ENCODE measurements around the gene SERPINB8. TPM values are rescaled to one million over a fixed set of nuclear protein-coding genes. Genes with fewer than 3 reads are reported as not detected.

SERPINB8 gene
- total and polyA plus RNA-seq, 5 experiments from 2014 or later: 11.2 to 20.1 (median 14.3) TPM

DNA sequence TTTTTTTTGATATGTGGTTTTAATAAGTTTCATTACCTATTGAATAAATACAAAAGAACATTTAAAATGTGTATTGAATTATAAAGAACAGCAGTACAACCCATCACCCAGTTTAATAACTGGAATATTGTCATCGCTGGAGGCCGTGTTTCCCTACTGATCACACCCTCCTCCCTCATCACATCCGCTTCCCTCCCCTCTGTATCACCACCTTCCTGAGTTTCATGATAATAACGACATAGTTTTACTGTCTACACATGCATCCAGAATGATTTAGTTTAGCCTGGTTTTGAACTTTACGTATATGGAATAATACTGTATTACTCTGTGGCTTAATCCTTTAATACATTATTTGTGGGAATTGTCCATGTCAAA, 2.1 kb downstream of the SERPINB8 start:
- no peaks in the 10 kb centered on the region for H3K36me3 Mint-ChIP-seq
- POLR2A ChIA-PET: no interaction called here

DNA sequence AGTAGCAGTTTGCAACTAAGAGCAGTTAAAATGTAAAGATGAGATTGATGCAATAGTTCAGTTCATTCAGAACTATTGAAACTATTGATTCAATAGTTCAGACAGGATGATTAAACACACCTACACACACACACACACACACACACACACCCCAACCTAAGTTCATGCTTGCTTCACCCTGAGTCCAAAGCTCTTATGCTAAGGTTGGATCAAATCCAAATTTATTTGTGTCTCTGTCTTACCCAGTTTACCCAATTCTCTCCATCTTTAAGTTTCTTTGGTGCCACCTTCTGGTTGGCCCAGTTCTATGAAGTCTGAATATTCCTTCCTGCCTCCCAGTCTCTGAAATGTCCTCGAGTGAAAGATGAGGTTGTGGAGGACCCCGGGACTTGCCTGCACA, 5.1 kb downstream of the SERPINB8 start:
- no peak overlapping the region for H3K4me3 Mint-ChIP-seq
- peaks cover 18 to 57% (median 31%) of the 10 kb centered on the region in 4 donors for H3K4me1 Mint-ChIP-seq
- DNase-seq: peak in 2 of 10 donors; percentile 11 to 14
- no peak for ATAC-seq
- no peaks in the 10 kb centered on the region for H3K9me3 Mint-ChIP-seq
- H3K27ac Mint-ChIP-seq: peak overlapping the region in 4 of 10 donors; percentile 7 to 57 (median 16)
- H3K36me3 Mint-ChIP-seq: peaks cover 0 to 2% (median 1%) of the 10 kb centered on the region in 3 donors
- no peaks in the 10 kb centered on the region for H3K27me3 Mint-ChIP-seq
- POLR2A ChIA-PET: interaction anchor here (1.1 kb wide), 1 partner anchor 11 kb away, joined by 3 read pairs; no protein-coding TSS in a partner anchor

More for the DNA sequence above, 2.1 kb downstream of the SERPINB8 start:
- peaks cover 24 to 61% (median 37%) of the 10 kb centered on the region in 4 donors for H3K4me1 Mint-ChIP-seq
- no peaks in the 10 kb centered on the region for H3K9me3 Mint-ChIP-seq
- H3K27me3 Mint-ChIP-seq: no peaks in the 10 kb centered on the region
- H3K27ac Mint-ChIP-seq: peak overlapping the region in 5 of 10 donors; percentile 39 to 98 (median 87)
- ATAC-seq (no peak), DNase-seq (no peak)
- H3K4me3 Mint-ChIP-seq: peak overlapping the region in 9 of 10 donors; percentile 85 to 100 (median 97)

DNA sequence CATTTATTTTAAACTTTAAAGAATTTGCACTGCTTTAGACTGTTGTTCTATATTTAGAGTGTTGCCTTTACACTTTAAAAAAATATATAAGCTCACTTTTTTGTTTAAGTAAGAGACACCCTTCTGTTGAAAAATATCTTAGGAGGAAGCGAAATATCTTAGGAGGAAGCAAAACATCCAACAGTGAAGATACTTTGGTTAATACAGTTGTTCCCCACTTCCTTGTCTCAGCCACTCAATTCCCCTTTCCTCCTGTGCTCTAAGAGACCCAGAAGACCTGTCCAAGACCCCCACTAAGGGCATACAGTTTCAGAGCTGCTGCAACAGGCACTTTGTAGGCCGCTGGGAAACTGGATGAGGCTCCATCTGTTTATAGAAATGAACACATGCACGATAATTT, 5.7 kb downstream of the SERPINB8 start:
- Mint-ChIP-seq H3K9me3 (no peaks in the 10 kb centered on the region), H3K4me3 (no peak overlapping the region), H3K27me3 (no peaks in the 10 kb centered on the region), H3K4me1 (peaks cover 17 to 58% (median 31%) of the 10 kb centered on the region in 4 donors), H3K36me3 (peaks cover 0 to 6% (median 2%) of the 10 kb centered on the region in 3 donors), H3K27ac (peak overlapping the region in 3 of 10 donors; percentile 16 to 28 (median 22))
- POLR2A ChIA-PET: interaction anchor here (1.1 kb wide), 1 partner anchor 12 kb away, joined by 3 read pairs; no protein-coding TSS in a partner anchor
- ATAC-seq (no peak), DNase-seq (no peak)

DNA sequence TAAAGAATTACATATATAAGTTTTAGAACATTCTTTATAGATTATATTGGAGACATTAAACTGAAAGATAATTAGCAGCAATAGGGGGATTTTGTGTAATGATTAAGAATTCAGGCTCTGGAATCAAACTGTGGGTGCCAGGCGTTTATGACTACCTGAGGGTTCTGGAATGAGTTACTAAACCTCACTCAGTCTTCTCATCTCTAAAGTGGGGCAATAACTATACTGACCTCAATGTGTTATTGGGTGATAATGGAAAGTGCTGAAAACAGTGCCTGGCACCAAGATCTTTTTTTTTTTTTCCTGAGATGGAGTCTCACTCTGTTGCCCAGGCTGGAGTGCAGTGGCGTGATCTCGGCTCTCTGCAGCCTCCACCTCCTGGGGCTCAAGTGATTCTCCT, 7.2 kb downstream of the SERPINB8 start:
- H3K27ac Mint-ChIP-seq: no peak overlapping the region
- POLR2A ChIA-PET: no interaction called here
- H3K4me1 Mint-ChIP-seq: peaks cover 8 to 50% (median 17%) of the 10 kb centered on the region in 4 donors
- H3K27me3 Mint-ChIP-seq: no peaks in the 10 kb centered on the region
- peaks cover 0 to 19% (median 12%) of the 10 kb centered on the region in 3 donors for H3K36me3 Mint-ChIP-seq
- ATAC-seq: no peak
- no peak overlapping the region for H3K4me3 Mint-ChIP-seq
- no peak for DNase-seq
- no peaks in the 10 kb centered on the region for H3K9me3 Mint-ChIP-seq

DNA sequence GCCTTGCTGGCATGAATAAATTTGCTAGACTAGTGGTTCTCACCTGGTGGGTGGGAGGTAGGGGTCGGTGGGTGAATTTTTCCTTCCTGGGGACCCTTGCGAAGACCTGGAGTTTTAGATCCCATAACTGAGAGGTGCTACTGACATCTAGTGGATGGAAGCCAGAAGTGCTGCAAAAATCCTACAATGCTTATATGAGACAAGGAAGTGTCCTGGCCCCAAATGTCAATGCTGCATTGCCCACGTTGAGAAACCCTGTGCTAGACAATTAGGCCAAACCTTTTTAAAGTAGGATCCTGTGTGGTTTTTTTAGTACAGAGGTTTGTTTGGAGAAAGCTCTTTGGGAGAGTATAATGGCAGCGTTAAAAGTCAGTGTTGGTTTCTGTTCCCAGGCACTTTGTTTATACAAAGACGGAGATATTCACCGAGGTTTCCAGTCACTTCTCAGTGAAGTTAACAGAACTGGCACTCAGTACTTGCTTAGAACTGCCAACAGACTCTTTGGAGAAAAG, 9.6 kb downstream of the SERPINB8 start:
- H3K9me3 Mint-ChIP-seq: no peaks in the 10 kb centered on the region
- H3K36me3 Mint-ChIP-seq: peaks cover 0 to 41% (median 23%) of the 10 kb centered on the region in 3 donors
- ATAC-seq (peak; percentile 66 to 68), DNase-seq (peak in 8 of 10 donors; percentile 7 to 67 (median 40))
- H3K27ac Mint-ChIP-seq: peak overlapping the region in 3 of 10 donors; percentile 56 to 85 (median 59)
- H3K4me1 Mint-ChIP-seq: peaks cover 7 to 33% (median 14%) of the 10 kb centered on the region in 4 donors
- POLR2A ChIA-PET: no interaction called here
- H3K27me3 Mint-ChIP-seq: no peaks in the 10 kb centered on the region
- peak overlapping the region in 1 of 10 donors; percentile 47 for H3K4me3 Mint-ChIP-seq

DNA sequence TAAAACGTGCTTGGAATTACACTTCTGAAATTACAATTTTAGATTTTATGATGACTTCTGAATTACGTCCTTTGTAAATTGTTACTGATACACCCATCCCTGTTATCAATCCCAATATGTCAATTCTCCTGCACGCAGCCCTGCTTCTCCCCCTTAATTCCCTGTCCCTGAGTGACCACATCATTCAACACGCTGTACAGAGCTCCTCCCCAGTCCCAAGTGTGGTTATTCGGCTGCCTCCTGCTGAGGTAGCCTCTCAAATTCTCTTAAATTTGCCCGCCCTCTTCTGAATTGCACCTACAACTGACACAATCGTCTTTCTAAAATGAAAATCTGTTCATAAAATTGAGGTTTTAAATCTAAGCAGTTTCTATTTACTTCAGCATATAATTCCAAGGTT, 10.1 kb downstream of the SERPINB8 start:
- Mint-ChIP-seq H3K27me3 (no peaks in the 10 kb centered on the region), H3K27ac (peak overlapping the region in 1 of 10 donors; percentile 50), H3K4me1 (peaks cover 5 to 28% (median 13%) of the 10 kb centered on the region in 4 donors), H3K4me3 (no peak overlapping the region), H3K9me3 (no peaks in the 10 kb centered on the region), H3K36me3 (peaks cover 0 to 47% (median 23%) of the 10 kb centered on the region in 3 donors)
- POLR2A ChIA-PET: no interaction called here
- DNase-seq: no peak
- no peak for ATAC-seq

DNA sequence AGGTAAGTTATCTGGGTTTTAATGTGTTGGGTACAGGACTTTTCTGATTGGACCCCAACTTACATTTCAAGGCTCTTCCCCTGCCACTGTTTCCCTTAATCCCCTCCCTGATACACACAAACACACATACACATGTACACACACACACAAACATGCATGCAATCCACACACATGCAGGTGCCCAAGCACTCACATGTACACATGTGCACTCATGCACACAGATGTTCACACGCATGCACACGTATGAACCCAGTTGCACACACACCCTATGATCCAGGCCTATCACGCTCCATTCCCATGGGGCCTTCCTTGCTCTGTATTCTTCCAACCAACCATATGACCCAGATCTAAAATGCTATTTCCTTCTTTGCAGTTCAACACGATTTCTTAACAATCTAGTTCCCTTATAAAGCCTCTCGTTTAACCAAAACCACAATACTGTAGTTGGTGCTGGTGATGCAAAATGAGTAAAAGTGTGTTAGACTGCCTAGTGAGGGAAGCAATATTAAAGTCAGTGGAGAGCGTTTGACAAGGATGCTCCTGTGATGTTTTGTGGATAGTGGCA, 11.1 kb downstream of the SERPINB8 start:
- no peaks in the 10 kb centered on the region for H3K27me3 Mint-ChIP-seq
- H3K36me3 Mint-ChIP-seq: peaks cover 0 to 56% (median 26%) of the 10 kb centered on the region in 3 donors
- ATAC-seq: no peak
- POLR2A ChIA-PET: no interaction called here
- H3K9me3 Mint-ChIP-seq: no peaks in the 10 kb centered on the region
- no peak overlapping the region for H3K4me3 Mint-ChIP-seq
- H3K4me1 Mint-ChIP-seq: peaks cover 5 to 20% (median 12%) of the 10 kb centered on the region in 4 donors
- DNase-seq: no peak
- no peak overlapping the region for H3K27ac Mint-ChIP-seq

DNA sequence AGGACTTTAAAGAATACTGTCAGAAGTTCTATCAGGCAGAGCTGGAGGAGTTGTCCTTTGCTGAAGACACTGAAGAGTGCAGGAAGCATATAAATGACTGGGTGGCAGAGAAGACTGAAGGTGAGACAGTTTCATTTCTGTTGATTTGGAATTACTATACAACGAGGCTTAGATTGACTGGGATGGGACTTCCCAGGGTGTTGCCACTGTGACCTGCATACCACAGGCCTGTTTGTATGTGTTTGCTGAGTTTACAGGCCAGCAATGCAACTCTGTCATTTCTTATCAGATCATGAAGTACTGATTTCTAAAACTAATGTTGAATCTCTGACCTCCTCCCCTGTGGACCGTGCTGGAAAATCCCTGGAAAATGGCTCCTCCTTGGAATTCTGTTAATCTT, 11.8 kb downstream of the SERPINB8 start:
- Mint-ChIP-seq H3K27me3 (no peaks in the 10 kb centered on the region), H3K4me3 (no peak overlapping the region), H3K9me3 (no peaks in the 10 kb centered on the region), H3K4me1 (peaks cover 5 to 20% (median 12%) of the 10 kb centered on the region in 4 donors), H3K27ac (no peak overlapping the region), H3K36me3 (peaks cover 0 to 63% (median 31%) of the 10 kb centered on the region in 3 donors)
- POLR2A ChIA-PET: no interaction called here
- ATAC-seq (no peak), DNase-seq (no peak)

DNA sequence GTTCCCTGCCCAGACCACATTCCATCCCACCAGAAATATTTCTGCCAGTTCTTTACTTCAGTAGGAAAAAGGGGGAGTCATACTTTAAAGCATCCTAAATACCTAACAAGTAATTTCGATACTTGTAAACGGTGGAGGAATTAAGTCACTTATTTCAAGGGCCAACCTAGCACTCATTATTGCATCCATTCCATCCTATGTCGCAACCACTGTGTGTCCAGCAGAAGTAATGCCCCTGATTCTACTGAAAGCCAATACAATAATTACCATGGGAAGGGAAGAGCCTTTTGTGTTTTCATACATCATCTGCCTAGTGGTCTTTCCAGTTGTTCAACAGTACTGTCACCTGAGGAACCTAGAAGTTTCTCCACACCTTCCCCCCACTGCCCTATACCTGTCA, 12.5 kb downstream of the SERPINB8 start:
- DNase-seq: no peak
- Mint-ChIP-seq H3K27ac (no peak overlapping the region), H3K36me3 (peaks cover 0 to 70% (median 31%) of the 10 kb centered on the region in 3 donors), H3K9me3 (no peaks in the 10 kb centered on the region), H3K4me1 (peaks cover 5 to 20% (median 12%) of the 10 kb centered on the region in 4 donors), H3K27me3 (no peaks in the 10 kb centered on the region), H3K4me3 (no peak overlapping the region)
- POLR2A ChIA-PET: no interaction called here
- no peak for ATAC-seq

DNA sequence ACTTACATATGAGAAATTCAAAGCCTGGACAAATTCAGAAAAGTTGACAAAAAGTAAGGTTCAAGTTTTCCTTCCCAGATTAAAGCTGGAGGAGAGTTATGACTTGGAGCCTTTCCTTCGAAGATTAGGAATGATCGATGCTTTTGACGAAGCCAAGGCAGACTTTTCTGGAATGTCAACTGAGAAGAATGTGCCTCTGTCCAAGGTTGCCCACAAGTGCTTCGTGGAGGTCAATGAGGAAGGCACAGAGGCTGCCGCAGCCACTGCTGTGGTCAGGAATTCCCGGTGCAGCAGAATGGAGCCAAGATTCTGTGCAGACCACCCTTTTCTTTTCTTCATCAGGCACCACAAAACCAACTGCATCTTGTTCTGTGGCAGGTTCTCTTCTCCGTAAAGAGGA, 17.0 kb downstream of the SERPINB8 start:
- POLR2A ChIA-PET: no interaction called here
- Mint-ChIP-seq H3K27me3 (no peaks in the 10 kb centered on the region), H3K9me3 (no peaks in the 10 kb centered on the region), H3K36me3 (peaks cover 0 to 69% (median 25%) of the 10 kb centered on the region in 3 donors), H3K27ac (no peak overlapping the region), H3K4me3 (no peak overlapping the region), H3K4me1 (no peaks in the 10 kb centered on the region)
- no peak for ATAC-seq
- no peak for DNase-seq

DNA sequence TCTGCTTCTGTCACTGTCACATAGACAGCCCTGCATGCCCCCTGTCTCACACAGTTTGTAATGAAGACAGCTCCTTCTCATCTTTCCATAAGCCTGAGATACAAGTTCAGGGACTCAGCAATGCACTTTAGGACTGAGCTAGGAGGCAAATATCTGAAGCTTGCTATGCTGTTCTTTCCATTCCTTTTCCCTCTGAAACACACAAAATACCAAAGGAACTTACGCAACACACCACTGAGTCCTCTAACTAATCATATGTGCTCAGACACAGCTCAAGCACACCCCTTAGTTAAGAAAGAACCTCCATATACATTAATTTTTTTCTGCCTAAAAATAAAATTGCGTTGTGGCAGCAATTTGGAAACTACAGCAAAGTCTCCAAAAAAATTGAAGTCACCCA, 17.9 kb downstream of the SERPINB8 start:
- POLR2A ChIA-PET: no interaction called here
- ATAC-seq: no peak
- Mint-ChIP-seq H3K4me1 (no peaks in the 10 kb centered on the region), H3K9me3 (no peaks in the 10 kb centered on the region), H3K27me3 (no peaks in the 10 kb centered on the region), H3K27ac (no peak overlapping the region), H3K36me3 (peaks cover 0 to 61% (median 20%) of the 10 kb centered on the region in 3 donors), H3K4me3 (no peak overlapping the region)
- DNase-seq: no peak

DNA sequence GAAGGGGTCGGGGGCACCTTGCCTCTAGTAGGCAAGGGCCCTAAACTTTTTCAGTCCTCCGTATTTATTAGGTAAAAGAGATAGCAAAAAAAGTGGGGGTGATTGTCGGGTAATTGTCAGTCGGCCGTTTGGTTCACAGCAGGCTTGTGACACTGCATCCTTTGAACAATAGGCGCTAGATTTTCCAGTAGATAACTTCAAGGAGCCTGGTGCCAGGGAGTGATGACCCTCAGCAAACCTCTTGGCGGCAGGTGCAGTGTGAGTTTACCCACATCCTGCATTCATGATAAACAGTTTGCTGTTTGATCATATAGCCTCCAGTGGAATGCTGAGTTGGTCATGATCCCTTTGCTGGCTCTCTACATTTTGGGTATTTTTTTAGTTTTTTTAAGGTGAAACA, 22.9 kb downstream of the SERPINB8 start:
- no peak overlapping the region for H3K4me3 Mint-ChIP-seq
- H3K4me1 Mint-ChIP-seq: no peaks in the 10 kb centered on the region
- peaks cover 0 to 31% (median 14%) of the 10 kb centered on the region in 9 donors for H3K9me3 Mint-ChIP-seq
- ATAC-seq (no peak), DNase-seq (peak in 1 of 10 donors; percentile 5)
- peaks cover 15 to 25% (median 16%) of the 10 kb centered on the region in 3 donors for H3K36me3 Mint-ChIP-seq
- peak overlapping the region in 1 of 10 donors; percentile 14 for H3K27ac Mint-ChIP-seq
- H3K27me3 Mint-ChIP-seq: no peaks in the 10 kb centered on the region
- POLR2A ChIA-PET: no interaction called here

DNA sequence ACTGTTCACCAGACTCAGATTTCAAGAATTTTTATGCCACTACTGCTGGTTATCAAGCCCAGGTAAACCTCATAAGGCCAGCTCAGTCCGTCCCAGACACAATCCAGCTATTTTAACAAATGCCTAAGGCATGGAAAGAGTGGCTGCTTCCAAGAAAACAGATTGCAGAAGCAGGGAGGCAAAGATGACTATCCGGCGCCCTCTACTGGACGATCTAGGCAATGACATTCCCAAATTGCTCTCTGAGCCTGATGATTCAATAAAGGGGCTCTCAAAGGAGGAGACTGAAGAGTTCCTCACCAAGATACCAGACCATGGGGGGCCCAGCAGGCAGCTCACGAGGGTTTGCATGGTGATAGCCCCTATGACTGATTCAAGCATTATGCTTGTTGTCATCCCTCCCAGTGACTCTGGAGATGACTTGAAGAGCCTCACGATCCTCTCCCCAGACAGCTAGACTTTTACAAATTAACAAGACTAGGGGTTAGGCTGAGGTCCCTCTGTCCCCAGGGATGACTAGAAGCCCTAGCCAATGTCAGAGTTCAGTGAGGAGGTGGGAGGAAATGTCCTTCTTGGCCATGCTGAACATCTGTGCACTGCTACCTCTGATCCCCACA, 25.0 kb downstream of the SERPINB8 start:
- Mint-ChIP-seq H3K36me3 (peaks cover 5 to 24% (median 23%) of the 10 kb centered on the region in 3 donors), H3K27me3 (no peaks in the 10 kb centered on the region), H3K9me3 (peaks cover 0 to 47% (median 17%) of the 10 kb centered on the region in 9 donors), H3K4me3 (no peak overlapping the region), H3K4me1 (no peaks in the 10 kb centered on the region), H3K27ac (no peak overlapping the region)
- DNase-seq: peak in 6 of 10 donors; percentile 18 to 29 (median 24)
- ATAC-seq: no peak
- POLR2A ChIA-PET: no interaction called here
